WI38 (cell line): ENCODE measurements around the gene GDPD3.

Source experiments
- H3K4me3 ChIP-seq: 2 replicates; pipeline ENCODE4 v1.5.1; 2011; ENCODE audit warnings: low read depth, mild to moderate bottlenecking, control low read depth, low read length
- TF ChIP-seq, protein P1 (sequence below): IDR thresholded peaks from 2 replicates; pipeline ENCODE4 v1.5.1; 2012; ENCODE audit warnings: low read depth, mild to moderate bottlenecking, control low read depth, low read length

Gene GDPD3

DNA sequence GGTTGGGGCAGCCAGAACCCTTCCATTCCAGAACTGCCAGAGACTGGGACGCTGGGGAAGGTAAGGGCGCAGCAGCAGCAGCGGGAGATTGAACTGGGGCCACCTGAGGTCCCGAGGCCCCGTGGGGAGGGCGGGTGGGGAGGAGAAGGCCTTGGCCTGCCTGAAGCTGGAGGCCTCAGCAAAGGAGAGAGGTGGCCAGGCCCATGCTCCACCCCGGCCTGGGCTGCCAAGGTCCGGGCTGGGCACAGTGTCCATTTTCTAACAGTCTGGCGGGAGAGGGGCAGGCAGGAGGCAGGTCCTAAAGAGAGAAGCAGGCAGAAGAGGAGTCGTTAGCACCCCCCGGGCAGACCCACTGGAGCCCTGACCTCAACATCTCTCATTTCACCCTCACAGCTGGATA lies 1.1 kb upstream of the GDPD3 start:
- TF ChIP-seq, protein P1, sequence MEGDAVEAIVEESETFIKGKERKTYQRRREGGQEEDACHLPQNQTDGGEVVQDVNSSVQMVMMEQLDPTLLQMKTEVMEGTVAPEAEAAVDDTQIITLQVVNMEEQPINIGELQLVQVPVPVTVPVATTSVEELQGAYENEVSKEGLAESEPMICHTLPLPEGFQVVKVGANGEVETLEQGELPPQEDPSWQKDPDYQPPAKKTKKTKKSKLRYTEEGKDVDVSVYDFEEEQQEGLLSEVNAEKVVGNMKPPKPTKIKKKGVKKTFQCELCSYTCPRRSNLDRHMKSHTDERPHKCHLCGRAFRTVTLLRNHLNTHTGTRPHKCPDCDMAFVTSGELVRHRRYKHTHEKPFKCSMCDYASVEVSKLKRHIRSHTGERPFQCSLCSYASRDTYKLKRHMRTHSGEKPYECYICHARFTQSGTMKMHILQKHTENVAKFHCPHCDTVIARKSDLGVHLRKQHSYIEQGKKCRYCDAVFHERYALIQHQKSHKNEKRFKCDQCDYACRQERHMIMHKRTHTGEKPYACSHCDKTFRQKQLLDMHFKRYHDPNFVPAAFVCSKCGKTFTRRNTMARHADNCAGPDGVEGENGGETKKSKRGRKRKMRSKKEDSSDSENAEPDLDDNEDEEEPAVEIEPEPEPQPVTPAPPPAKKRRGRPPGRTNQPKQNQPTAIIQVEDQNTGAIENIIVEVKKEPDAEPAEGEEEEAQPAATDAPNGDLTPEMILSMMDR = no peak
- H3K4me3 ChIP-seq = no peak overlapping the region

DNA sequence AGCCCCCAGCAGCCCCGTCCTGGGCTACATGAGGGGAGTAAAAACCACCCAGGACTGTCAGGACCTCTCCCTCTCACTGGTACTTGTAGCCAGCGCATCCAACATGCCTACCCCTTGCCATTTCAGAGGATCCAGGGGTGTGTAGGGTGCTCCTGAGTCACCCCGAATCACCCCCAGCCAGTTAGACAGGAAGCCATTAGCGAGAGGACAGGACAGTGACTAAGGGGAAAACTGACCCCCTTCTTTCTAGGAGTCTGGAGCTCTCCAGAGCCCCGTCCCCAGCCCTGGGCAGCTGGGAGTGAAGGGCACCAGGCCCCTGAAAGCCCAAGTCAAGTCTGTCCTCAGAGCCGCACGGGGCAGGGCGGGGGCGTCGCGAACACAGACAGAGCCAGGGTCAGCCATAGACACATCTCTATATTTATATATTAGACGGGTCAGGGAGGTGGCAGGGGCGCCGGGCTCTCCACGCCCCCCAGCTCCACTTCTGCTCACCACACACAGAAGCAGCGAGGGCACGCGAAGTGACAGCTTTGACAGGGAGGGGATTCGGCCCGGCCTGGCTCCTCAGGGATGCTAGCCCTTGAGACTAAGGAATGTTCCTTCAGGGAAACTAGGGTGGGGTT lies 485 bp upstream of the GDPD3 start:
- TF ChIP-seq, protein P1 = no peak

DNA sequence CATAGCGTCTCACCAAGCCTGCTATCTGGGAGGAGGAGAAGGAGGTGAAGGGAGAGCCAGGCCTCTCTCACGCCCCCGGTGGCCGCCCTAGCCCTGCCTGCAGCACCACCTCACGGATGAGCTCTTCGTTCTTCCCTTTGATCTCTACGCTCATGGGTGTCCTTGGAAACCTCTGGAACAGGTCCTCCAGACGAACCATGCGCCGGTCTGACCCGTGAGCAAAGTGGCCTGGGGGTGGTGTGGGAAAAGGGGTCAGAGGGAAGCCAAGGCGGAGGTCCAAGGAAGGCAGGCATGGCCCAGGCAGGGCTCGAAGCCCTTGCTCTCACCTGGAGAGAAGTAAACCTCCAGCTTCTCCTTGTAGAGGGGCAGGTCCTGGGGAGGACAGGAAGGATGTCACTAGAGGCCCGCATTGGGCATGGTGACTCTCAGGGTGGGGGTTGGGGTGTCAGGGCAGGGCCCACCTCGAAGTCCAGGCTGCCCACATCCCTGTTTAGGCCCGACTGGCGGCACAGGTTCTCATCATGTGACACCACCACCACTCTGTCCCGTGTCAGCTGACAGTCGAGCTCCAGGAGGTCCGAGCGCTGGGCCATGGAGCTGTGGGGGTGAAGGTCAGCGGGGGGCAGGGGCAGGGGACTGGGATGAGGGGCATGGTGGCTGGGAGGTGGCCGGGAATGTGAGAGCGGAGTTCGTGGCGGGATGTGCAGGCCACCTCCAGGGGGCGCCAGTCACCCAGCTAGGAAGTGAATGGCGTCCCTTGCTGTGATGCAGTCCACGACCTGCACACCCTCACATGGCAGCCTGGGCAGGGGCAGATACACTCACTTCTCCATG lies 923 bp downstream of the GDPD3 start:
- no peak overlapping the region for H3K4me3 ChIP-seq
- TF ChIP-seq, protein P1 = peak; percentile 42

More for the DNA sequence above, 485 bp upstream of the GDPD3 start:
- H3K4me3 ChIP-seq = no peak overlapping the region

DNA sequence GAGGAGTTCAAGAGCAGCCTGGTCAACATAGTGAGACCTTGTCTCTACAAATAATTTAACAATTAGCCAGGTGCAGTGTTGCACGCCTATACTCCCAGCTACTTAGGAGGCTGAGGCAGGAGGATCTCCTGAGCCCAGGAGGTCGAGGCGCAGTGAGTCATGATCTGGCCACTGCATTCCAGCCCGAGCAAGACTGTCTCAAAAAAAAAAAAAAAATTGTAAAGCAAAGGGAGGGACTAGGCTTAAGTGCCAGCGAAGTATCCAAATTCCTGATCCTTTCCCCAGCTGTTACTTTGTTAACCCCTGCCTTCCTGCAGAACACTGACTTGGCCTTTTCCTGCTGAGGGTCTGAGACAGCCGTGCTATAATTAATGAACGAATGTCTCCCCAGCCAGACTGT lies 2.7 kb downstream of the GDPD3 start:
- TF ChIP-seq, protein P1 = no peak
- no peak overlapping the region for H3K4me3 ChIP-seq

DNA sequence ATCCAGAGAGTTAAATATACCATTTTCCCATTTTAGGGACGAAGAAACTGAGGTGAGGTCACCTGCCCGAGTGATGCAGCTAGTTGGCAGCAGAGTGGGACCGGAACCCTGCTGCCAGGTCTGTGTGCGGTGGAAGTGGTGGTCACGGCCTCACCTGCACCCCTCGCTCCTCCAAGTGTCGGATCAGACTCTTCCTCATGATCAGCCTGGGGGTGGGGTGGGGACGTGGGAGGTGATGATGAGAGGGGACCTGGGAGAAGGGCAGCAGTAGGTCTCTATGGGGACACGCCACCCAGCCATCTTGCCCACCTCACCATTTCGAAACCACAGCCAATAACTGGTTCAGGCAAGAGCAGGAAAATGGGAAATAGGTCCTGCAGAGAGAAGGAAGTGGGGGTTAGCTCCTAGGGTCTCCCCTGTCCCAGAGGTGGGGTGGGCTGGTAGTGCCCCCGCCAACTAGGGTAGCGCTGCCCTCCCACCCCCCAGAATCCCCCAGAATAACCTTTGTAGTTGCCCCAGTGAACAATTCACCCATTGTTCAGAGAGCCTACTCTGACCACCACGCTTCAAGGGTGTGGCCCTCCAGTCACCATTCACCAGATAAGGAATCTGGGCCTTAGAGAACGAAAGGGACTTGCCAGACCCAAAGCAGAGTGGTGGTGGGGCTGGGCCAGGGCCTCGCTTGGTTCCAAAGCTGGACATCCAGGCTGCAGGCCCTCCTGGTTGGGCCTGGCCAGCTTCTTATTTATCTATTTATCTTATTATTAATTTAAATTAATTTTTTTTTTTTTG lies 5.1 kb downstream of the GDPD3 start:
- H3K4me3 ChIP-seq = no peak overlapping the region
- TF ChIP-seq, protein P1 = no peak

DNA sequence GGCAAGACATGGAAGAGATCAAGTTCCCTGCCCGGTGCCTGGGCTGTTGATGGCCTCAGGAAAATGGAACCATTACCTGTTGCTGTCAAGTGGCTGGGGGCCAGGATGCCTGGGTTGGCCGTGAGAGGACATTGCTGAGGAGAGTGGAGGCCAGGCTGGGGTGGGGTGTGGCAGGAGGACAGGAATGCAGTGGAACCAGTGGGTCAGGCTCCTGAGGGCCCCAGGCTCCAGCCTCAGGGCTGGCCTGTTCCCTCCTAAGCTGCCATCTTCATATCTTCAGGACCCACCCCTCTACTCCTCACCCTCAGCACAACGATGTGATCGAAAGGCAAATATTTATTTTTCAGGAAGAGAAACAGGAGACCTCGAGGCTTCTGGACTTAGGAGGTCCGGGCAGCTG lies 8.8 kb downstream of the GDPD3 start:
- H3K4me3 ChIP-seq = no peak overlapping the region

More for the DNA sequence above, 8.8 kb downstream of the GDPD3 start:
- TF ChIP-seq, protein P1 = no peak
